Esophagus mucosa (tissue), 1 donor: ENCODE measurements around the gene MROH2A. TPM values are rescaled to one million over a fixed set of nuclear protein-coding genes. Genes with fewer than 3 reads are reported as not detected.

ENCODE experiments used
- ATAC-seq: fragments of 200-7000 bp; cut with Tn5 transposase; one replicate; pipeline ENCODE4 v1.9.1; 2020
- total RNA-seq: library from RNA; stranded (reverse); gene quantifications from one replicate; pipeline ENCODE4 v1.2.4, GENCODE V29; 2023
- donor health status: DM: yes; HTN: yes; CAD: no.

Gene MROH2A
- total RNA-seq, 1 donor from 2014 or later, result 0.52 TPM

DNA sequence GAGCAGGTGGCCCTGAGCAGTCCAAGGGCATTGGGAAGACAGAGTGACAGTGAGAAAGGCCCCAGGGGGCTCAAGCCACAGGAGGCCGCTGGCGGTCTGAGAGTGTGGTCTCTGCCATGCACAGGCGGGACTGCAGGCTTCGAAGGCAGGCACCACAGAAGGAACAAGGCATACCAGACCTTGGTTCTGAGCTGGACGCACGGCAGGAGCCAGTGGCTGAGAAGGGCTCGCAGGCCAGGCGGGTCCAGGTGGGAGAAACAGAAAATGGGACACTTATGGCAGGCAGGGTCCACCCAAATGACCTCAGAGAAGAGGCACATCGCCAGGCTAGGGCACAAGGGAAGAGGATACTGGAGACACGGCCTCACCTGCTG lies 61.3 kb downstream of the MROH2A start:
- peak; percentile 23 for ATAC-seq

DNA sequence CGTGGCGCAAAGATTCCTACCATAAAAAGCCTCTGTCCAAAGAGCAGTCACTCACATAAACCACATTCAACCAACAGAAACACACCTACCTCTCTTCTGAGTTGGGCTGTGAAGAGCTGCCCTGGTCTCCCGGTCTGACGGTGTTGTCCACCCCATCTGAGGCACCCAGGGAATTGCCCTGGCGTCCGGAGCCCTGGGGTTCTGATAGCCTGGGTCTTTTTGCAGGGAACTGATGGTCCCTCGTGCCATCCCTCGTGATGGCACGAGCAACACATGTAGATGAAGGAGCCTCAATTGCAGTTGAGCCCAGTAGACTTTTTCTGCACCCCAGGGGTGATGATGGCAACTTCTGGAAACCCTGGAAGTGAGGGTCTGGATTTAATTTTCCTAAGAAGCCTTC lies 62.4 kb downstream of the MROH2A start:
- ATAC-seq, result no peak

DNA sequence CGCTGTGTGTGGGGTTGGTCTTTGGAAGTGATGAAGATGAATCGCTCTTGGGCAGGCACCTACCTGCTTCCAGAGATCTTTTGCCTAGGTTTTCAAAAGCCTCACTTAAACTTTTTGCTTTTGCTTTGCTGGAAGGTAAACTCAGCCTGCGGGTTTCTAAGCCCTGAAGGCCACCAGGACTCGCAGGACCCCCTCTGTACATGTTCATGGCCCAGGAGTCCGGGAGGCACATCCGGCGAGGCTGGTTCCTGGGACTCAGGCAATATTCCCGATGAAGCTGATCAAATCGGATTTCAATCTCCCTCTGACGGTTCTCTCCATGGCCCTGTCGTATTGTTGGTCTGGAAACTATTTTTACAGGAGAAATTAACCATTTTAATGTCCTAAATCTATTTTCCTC lies 63.1 kb downstream of the MROH2A start:
- ATAC-seq, result no peak

DNA sequence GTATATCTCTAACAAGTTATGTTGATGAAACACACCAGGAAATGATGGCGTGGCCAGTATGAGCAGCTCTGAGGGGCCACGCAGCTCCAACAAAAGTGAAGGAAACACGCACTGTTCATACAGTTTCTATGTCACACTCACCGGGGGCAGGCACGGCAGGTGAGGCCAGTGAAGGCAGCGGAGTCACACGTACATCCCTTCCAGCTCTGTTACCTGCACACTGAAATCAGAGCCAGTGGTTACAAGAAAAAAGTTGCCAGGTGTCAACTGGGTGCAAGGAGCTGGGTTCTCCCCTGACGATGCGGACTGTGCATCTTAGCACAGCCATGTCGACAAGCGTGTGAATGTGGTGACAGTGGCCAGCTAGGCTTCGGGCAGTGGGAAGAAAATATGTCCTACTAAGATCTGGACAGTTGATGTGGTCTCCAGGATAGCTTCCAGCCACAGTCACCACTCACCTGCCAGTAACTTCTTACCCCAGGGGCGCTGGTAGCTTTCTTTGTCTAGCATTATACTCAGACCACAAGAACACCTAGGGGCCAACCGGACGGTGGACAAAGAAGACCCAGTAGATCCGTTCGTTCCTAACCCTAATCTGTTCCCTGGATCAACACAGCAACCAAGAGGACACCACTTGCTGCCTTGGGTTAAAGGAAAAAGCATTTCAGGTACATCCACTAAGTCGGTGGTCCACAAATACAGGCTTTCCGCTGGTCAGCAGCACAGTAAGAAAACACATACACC lies 66.1 kb downstream of the MROH2A start:
- ATAC-seq, result no peak

DNA sequence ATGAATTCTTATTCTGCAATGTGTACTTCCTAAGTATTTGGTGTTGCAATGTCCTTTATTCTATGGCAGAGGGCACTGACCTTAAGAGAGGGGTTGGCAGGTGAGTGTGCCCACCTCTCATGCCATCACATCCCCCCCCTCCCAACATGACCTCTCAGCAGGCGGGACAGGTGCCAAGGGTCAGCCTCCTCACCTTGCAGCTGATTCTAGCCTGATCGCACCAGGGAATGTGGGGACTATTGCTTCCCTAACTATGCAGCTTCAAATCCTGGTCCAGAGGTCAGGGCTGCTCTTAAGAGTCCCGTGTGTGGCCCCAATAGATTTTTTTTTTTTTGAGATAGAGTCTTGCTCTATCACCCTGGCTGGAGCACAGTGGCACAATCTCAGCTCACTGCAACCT lies 66.7 kb downstream of the MROH2A start:
- no peak for ATAC-seq

DNA sequence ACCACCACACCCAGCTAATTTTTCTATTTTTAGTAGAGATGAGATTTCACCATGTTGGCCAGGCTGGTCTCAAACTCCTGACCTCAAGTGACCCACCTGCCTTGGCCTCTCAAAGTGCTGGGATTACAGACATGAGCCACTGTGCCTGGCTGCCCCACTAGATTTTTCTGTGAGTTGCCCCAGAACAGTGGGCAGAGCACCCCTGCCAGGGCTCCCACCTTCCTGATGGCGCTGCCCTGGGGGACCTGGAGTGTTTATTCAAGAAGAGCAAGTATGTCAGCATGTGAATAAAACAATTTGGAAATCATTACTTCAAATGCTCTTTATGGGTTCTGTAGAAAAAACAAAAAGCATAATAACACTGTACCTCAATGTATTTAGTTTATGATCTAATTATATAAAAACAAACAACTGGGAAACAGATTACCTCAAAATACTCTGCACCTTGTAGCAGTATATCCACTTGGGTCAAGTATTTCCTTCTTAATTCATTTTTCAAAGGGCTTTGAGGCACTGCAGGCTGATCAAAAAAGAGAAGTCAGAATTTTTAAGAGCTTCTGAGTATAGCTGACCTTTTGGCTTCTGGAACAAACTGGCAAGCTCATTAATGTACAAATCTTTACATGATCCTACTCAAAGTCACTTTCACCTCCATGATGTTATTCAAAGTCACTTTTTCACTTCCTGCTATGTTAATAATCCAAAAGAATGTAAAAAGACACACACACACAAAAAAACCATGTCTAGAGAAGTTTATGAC lies 67.4 kb downstream of the MROH2A start:
- no peak for ATAC-seq

DNA sequence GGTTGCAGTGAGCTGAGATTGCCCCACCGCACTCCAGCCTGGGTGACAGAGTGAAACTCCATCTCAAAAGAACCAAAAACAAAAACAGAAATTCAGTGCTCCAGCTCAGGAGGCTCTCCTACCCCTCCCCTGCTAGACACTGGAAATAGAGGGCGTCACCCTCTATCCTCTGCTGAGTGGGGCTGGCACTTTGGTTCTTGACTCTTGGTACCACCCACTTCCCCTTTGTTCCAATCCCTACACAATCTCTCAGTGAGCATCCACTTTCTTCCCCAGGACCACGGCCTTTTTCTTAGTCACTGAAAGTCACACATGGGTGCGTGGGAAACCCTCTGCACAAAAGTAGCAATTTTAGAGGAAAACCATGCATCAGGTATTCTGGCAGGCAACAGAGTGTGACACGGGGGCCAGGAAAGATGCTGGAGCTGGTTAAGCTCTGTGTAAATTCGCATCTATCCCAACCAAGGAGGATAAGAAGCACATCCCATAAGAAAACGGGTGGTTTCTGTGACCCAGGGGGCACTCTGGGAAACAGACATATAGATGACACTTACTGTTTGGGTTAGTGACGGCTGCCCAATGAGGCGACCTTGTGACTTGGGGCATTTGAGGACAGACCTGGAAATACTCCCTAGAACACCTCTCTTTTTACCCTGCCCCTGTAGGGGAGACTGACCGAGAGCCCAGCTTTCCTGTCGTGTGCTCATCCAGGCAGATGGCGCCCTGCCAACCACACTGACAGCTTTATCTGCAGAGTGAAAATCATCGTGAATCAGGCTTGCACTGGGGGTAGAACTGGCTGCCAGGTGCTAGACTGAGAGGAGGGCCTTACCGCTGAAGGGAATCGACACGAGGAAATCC lies 68.5 kb downstream of the MROH2A start:
- no peak for ATAC-seq

DNA sequence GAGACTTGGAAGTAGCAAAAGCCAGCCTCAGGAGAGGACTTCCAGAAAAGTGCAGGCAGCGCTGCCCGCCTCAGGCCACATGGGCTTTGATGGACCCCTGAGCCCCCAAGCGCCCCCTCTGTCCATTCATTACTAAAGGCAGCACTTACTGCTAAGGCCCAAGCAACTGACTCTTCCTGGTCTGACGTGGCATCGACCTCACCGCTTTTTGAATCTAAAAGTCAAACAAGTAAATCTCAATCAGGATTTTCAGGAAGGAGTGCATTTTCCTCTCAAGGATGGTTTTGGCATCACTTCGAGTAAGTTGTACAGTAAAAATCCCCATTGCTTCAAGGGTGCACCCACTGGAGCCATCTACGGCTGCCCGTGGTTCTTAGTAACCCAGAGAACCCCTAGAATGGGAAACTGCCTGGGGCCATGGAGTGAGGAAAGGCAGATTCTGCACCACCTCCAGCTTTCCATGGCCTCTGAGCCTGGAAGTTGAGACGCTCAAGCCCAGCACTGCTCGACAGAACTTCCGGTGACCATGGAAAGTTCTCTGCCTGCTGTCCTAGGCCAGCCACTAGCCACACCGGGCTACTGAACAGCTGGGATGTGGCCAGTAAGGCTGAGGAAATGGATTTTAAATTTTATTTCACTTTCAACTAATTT lies 69.2 kb downstream of the MROH2A start:
- ATAC-seq, result no peak

DNA sequence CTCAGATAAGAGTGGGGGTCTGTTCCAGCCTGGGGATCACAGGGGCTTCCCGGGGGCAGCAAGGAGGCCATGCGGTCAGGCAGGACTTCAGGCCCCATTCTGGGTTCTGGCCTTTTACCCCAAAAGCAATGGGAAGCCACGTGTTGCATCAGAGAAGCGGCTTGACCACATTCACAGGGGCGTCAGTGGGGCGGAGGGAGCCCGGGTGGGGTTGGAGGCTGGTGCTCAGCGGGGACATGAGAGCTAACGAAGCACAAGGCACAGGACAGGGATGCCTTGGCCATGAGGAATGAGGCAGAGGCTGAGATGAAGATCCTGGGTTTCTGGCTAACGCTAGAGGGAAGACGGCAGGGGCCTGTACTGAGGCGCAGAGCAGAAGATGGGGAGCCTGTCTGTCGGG lies 70.1 kb downstream of the MROH2A start:
- no peak for ATAC-seq

DNA sequence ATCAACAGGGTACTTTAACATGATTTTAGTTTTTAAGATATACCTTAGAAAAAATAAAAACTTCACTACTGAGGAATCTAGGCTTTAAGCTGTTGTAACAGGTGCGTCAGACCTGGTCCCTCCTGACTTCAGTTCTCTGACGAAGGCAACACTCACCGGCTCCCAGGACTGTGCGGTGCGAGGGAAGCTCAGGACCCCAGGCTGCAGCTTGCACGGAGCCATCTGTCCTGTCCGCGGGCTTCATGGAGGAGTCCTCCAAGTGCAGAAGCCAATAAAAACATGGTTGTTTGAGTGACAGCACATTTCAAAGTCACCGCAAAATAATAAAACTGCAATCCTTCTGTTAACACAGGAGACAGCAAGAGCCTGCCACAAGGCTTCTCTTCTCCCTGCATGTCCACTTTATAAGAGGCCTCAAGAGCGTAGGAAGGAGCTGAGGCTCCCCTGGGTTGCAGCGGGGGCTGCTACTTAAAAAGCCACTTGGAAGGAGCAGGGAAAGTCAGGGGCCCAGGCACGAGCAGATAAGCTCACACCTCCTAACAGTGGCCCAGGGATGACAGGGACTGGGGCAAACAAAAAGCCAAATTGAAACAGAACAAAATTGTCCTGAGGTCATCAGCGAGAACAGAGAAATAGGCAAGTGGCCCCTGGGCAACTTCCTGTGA lies 71.6 kb downstream of the MROH2A start:
- ATAC-seq, result no peak

DNA sequence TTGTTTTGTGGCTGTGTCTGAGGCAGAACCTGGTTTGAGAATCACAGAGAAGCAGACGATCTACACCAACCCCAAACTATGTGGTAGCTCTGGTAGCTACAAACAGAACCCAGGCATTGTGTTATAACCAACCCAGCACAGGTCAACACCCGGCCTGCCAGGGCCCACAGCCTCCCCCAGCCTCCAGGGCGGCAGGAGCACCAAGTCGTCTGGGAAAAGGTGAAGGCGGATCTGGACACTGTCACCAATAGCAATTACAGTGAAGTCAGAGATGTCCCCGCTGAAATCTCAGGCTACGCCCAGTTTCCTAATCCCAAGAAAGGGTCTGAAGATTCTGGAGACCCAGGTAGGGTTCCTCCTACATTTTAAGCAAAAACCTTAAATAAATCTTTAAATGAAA lies 72.6 kb downstream of the MROH2A start:
- ATAC-seq, result no peak

DNA sequence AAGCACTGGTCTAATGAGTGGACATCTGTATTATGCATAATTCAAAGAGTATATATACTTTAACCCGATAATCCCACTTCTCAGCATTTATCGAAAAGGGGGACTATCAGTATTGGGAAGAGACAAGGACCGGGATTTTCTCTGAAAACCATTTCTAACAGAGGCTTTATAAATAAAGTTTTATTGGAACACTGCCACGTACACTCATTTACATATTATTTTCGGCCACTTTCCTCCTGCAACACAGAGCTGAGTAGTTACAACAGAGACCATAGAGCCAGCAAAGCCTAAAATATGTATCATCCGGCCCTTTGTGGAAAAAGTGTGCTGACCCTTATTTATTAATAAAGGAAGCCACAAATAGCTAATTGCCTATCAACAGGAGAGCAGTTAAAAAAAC lies 73.0 kb downstream of the MROH2A start:
- ATAC-seq, result no peak

DNA sequence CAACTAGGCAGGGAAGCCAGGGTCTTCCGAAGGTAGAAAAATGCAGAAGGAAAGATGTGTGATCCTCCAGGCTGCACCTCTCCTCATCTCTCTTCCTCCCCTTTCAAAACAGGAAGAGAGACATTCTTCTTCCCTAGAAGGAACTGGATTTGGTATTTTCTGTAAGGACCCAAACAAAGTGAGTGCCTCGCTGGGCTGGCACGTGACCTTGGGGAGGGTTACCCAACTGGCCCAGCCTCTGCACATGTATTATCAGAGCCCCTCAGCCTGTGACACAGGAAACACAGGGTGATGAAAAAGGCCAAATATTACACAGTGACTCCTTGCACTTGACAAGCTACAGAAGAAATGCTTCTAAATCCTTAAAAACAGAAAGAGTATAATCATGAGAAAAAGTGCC lies 73.9 kb downstream of the MROH2A start:
- ATAC-seq, result no peak

DNA sequence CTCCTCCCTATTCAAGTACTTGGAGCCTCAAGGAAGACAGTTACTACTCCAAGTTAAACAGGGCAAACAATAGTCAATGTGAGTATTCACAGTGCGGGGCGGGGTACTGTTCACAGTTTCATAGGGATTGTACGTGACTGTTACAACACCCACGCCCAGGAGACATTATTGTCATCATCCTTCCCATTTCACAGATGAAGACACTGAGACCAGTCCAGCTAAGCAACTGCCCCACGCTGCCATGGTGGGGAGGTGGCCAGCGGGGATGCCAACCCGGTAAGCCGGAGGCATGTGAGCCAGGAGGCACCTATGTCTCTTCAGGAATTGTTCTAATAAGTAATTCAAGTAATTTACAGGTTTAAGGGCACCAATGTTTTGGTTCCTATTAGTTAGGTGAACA lies 75.2 kb downstream of the MROH2A start:
- peak; percentile 35 for ATAC-seq

DNA sequence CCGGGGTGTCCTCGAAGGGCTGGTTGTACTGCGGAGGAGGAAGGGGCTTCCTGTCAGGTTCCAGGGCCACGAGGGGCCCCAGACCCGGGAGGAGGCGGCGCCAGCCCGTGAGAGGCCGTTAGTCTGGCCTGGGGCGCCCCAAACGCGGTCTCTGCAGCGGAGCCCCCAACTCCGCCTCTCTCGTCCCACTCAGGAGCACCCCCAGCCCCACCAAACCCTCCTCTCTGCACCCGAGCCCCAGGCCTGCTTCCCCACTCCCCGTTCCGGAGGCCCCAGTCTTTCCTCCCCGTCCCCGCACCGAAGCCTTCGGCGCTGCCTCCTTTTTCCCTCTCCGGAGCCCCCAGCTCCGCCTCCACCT lies 75.7 kb downstream of the MROH2A start:
- ATAC-seq, result peak; percentile 9

DNA sequence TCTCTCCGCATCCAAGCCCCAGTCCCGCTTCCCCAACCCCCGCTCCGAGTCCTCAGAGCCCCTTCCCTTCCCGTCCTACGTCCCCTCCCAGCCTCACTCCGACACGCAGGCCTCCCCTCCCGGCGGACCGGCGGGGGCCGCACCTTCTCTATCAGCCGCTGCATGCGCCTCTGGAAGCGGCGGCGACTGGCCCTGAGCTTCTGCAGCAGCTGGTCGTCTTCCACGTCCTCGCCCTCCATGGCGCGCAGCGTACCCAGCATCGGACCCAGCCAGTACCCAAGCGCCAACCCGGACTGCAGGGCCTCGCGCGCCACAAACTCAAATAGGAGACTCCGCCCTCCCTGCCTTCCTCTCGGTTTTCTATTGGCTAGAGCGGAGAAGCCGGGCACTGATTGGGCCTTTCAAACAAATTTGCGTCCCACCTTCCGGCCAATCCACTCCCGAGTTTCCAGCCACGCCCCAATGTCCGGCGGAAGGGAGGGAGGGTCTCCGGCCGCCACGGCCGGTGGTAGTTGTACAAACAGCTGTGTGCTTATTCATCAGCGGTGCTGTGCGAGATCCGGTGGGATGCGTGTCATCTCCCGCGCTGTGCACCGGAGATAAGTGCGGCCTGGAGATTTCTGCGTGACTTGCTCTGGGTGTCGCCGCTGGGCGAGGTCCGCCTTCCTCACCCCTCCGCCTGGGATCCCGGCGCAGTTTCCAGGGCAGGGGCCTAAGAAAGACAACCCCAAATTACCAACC lies 76.3 kb downstream of the MROH2A start, which contains the start of gene HJURP:
Gene HJURP (minus strand): TSS at position 295 of the 741 bp plus-strand sequence. CDS start 35 bp downstream, at position 260.
- peak; percentile 96 for ATAC-seq

DNA sequence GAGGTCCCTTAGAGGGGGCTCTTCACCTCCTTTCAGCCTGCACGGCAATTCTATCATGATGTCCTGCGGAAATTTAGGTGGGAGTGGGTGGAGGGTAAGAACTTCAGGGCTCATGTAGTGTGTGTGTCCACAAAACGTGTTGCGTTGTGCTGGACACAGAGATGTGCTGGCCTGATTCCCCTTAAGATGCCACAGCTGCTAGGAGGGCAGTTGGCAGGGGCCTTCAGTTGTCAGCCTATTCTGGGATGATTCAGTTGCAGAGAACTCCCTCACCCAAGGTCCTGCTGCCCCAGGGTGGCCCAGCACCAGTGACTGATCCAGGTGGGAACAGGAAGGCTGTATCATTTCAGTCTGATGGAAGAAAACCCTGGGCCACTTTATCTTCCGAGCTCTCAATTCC lies 77.2 kb downstream of the MROH2A start:
- no peak for ATAC-seq

DNA sequence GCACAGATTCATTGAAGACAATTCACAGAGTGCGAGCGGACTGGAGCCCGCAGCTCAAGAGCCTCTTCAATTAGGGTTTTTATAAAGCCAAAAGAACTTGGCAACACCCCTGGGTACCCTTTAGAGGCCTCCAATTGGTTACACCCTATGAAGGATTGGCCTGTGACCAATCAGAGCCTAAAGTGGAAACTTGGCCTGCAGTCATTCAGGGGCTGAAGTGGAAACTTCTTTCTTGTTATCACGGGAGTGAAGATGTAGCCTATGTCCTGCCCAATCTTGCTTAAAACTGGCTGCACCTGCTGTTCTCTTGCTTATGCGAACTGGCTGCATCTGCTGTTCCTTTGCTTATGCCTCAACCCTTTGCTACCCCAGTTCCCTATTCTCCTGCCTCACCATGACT lies 78.1 kb downstream of the MROH2A start:
- no peak for ATAC-seq

DNA sequence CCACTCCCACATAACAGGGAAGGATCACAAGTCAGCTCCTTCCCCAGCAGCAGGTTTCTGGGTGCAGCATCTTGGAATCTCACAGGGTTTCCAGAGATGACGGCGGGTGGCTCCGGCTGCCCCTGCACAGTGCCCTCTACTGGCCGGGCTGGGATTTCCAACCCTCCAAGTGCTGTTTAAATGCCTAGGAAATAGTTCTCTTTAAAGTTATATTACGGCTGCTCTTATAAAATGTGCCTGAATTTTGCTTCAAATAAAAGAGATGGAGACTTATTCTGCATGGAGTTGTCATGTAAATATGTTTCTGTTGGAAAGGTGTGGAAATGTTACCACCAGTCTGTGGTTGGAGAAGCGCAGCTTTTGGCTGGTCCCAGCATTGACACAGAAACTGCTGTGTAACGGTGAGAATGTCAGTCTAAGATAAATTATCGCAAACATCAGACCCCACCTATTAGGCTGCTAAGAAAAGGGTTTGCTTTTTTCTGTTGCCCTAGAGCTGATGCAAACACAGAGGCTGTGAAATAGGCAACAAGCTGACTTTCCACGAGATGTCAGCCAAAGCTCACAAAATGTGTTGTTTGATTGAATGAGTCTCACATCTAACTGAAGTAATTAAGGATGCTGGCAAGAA lies 79.5 kb downstream of the MROH2A start:
- ATAC-seq, result peak; percentile 56

DNA sequence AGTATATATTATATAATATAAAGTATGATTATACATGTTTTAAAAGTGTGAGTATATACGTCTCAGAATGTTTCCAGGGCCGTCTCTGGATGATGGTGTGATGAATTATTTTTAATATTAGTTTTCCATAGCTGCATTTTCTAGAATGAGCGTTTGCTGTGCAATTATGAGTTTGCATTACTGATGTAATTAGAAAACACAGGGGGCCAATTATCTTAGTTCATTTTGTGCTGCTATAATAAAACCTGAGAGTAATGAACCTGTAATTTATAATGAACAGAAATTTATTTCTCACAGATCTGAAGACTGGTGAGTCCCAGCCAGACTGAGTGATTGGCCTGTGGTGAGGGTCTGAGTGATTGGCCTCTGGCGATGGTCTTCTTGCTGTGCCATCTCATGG lies 80.2 kb downstream of the MROH2A start:
- ATAC-seq, result no peak

DNA sequence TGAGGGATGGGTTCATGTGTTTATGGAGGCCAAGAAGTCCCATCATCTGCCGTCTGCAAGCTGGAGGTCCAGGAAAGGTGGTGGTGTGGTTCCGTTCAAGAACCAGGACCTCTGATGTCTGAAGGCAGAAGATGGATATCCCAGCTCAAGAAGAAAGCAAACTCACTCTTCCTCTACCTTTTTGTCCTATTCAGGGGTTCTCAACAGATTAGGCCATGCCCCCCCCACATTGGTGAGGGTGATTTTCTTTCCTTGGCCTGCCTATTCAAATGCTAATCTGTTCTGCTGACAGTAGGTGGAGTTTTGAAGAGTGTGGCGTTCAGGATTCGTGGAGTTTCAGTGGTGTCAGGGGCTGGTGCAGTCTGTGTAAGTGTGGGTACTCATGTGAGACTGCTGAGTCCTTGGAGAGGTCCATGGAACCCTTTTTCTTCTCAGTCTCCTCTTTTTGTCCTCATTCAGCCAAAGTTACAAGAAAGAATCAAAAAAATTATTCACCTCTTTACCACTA lies 84.2 kb downstream of the MROH2A start:
- ATAC-seq, result no peak
